IPS DF 6.9 (cell line): Measurements from ENCODE around the gene SNCAIP.

Experiments
- DNase-seq: peaks from one replicate; pipeline ENCODE4 v3.0.0-alpha.2; 2013; ENCODE audit warnings: low read depth, low spot score
- H3K27ac ChIP-seq: one replicate; pipeline ENCODE4 v1.5.1; 2013; ENCODE audit warnings: low read length, control low read depth
- H3K27me3 ChIP-seq: 2 replicates; pipeline ENCODE4 v1.6.1; 2013; ENCODE audit warnings: mild to moderate bottlenecking, low read length; ENCODE audit not compliant: control insufficient read depth, insufficient read depth
- H3K36me3 ChIP-seq: 2 replicates; pipeline ENCODE4 v1.6.1; 2013; ENCODE audit warnings: low read length; ENCODE audit not compliant: control insufficient read depth, insufficient read depth
- H3K4me1 ChIP-seq: 2 replicates; pipeline ENCODE4 v1.6.1; 2013; ENCODE audit warnings: low read length; ENCODE audit not compliant: control insufficient read depth, insufficient read depth
- H3K4me3 ChIP-seq: 2 replicates; pipeline ENCODE4 v1.5.1; 2013; ENCODE audit warnings: mild to moderate bottlenecking, low read length
- H3K9me3 ChIP-seq: 2 replicates; pipeline ENCODE4 v1.6.1; 2013; ENCODE audit warnings: low read length, inconsistent platforms; ENCODE audit not compliant: control insufficient read depth, insufficient read depth
- WGBS: extraction: QIAGEN DNeasy Blood & Tissue Kit; methylation state at CpG from one replicate; pipeline ENCODE4 v1.1.7; 2013; ENCODE audit warnings: mixed read lengths, missing lambda C conversion rate; ENCODE audit not compliant: insufficient read length, insufficient coverage; 5-methylcytosine and 5-hydroxymethylcytosine counted together

SNCAIP gene

DNA sequence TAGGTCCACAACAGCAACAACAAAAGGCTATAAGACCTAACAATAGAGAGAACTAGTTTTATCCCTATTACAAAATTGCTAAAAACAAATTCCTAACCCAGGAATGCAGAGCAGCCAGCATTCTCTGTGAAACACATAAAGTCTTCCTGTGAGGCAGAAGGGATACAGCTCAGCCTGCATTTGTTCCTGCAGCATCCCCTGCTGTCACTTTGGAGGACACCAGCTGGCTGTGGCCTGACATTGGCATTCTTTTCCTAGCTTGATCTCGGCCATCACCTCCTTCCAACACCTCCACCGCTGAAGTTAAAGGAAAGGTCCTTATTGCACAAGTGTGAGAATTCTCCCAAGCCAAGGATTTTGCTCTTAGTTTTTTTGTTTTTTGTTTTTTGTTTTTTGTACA, 186.1 kb downstream of the SNCAIP start:
- Histone ChIP-seq H3K4me3 (no peak overlapping the region), H3K27me3 (no peaks in the 10 kb centered on the region), H3K27ac (no peak overlapping the region), H3K4me1 (peaks cover 3% of the 10 kb centered on the region; the same call in 1 of the 2 replicates), H3K9me3 (no peaks in the 10 kb centered on the region), H3K36me3 (no peaks in the 10 kb centered on the region)
- WGBS = no CpG with 5 or more reads among the region's 2 CpGs
- DNase-seq = peak; percentile 58

GRCh38 chr5:122499585-122499984, 187.5 kb downstream of the SNCAIP start:
- H3K27me3 ChIP-seq = no peaks in the 10 kb centered on the region
- no peak overlapping the region for H3K27ac ChIP-seq
- H3K4me3 ChIP-seq = no peak overlapping the region
- H3K4me1 ChIP-seq = peaks cover 3% of the 10 kb centered on the region; the same call in 1 of the 2 replicates
- H3K36me3 ChIP-seq = no peaks in the 10 kb centered on the region
- H3K9me3 ChIP-seq = no peaks in the 10 kb centered on the region
- no peak for DNase-seq

GRCh38 chr5:122500245-122501088, 188.4 kb downstream of the SNCAIP start:
- Histone ChIP-seq H3K9me3 (no peaks in the 10 kb centered on the region), H3K4me1 (peaks cover 3% of the 10 kb centered on the region; the same call in 1 of the 2 replicates), H3K27ac (no peak overlapping the region), H3K36me3 (no peaks in the 10 kb centered on the region), H3K27me3 (no peaks in the 10 kb centered on the region), H3K4me3 (no peak overlapping the region)
- DNase-seq = peak; percentile 50
- WGBS = no CpG with 5 or more reads among the region's 12 CpGs

- Histone ChIP-seq H3K9me3 (no peaks in the 10 kb centered on the region), H3K27ac (no peak overlapping the region), H3K36me3 (no peaks in the 10 kb centered on the region), H3K27me3 (no peaks in the 10 kb centered on the region), H3K4me1 (peaks cover 3% of the 10 kb centered on the region; the same call in 1 of the 2 replicates), H3K4me3 (no peak overlapping the region)
- no peak for DNase-seq
- WGBS = no CpG with 5 or more reads among the region's 2 CpGs
Observed at GRCh38 chr5:122501089-122501435, 189.0 kb downstream of the SNCAIP start.

GRCh38 chr5:122507045-122507444, 195.0 kb downstream of the SNCAIP start:
- H3K4me3 ChIP-seq = no peak overlapping the region
- H3K4me1 ChIP-seq = no peaks in the 10 kb centered on the region
- no peaks in the 10 kb centered on the region for H3K36me3 ChIP-seq
- no peak overlapping the region for H3K27ac ChIP-seq
- H3K9me3 ChIP-seq = no peaks in the 10 kb centered on the region
- DNase-seq = no peak
- WGBS = no CpG with 5 or more reads among the region's 1 CpG
- H3K27me3 ChIP-seq = no peaks in the 10 kb centered on the region

DNA sequence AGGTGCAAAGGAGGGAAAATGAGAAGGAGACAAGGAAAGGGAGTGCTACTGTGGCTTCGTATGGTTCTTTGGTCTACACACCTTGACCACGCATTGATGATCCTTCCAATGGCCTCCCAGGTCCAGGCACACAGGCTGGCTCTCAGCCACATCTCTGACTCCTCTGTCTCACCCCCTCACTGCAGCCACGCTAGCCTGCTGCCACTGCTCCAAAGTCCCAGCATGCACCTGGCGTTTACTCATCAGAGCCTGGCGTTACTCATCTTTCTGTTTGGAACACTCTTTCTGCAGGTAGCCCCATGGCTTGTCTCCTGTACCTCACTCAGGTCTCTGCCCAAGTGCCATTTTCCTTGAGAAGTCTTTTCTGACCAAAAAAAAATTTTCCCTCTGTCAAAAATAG, 195.5 kb downstream of the SNCAIP start:
- DNase-seq = no peak
- H3K36me3 ChIP-seq = no peaks in the 10 kb centered on the region
- WGBS = no CpG with 5 or more reads among the region's 5 CpGs
- no peaks in the 10 kb centered on the region for H3K9me3 ChIP-seq
- no peak overlapping the region for H3K4me3 ChIP-seq
- H3K27me3 ChIP-seq = no peaks in the 10 kb centered on the region
- no peaks in the 10 kb centered on the region for H3K4me1 ChIP-seq
- H3K27ac ChIP-seq = no peak overlapping the region

DNA sequence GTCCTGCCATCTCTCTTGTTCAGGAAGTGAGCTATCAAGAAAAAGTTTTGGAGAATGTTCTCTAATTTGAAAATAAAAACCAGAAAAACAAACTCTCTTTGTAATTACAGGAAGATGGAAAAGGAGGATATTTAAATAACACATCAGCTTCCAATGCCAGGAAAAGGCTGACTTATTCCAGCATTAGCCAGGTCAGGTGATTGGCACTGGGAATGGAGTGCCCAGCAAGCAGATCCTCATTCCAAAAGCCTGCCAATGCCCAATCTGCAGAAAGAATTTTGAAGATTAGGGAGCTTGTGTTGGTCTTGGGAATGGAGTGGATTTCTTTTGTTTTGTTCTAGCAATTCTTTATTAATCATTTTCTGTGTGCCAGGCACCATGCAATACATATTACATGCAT, 196.6 kb downstream of the SNCAIP start:
- H3K4me3 ChIP-seq = no peak overlapping the region

More for the DNA sequence above, 196.6 kb downstream of the SNCAIP start:
- DNase-seq = no peak
- H3K36me3 ChIP-seq = no peaks in the 10 kb centered on the region
- no peaks in the 10 kb centered on the region for H3K27me3 ChIP-seq
- no peak overlapping the region for H3K27ac ChIP-seq
- no peaks in the 10 kb centered on the region for H3K4me1 ChIP-seq
- H3K9me3 ChIP-seq = no peaks in the 10 kb centered on the region
